Inferior parietal cortex (tissue), 1 donor: ENCODE data around the gene DIAPH3.

Experiments
- DNase-seq: peaks from one replicate; pipeline ENCODE4 v3.0.0-alpha.2; 2016; ENCODE audit errors: extremely low spot score

DIAPH3 gene

GRCh38 chr13:59625111-59625510 is 538.6 kb downstream of the DIAPH3 start:
- no peak for DNase-seq

GRCh38 chr13:59623206-59623915 is 540.4 kb downstream of the DIAPH3 start:
- no peak for DNase-seq

GRCh38 chr13:59621773-59622172 is 542.0 kb downstream of the DIAPH3 start:
- DNase-seq, result no peak
